GM18508 (cell line): Measurements from ENCODE around the gene RAB21.
"Not testable (repeated sequence)": the region's sequence is repeated elsewhere in the genome, so short reads cannot be mapped to it uniquely, and the experiment has no call there.

Source experiments
- ATAC-seq: cut with Tn5 transposase; IDR thresholded peaks from one replicate; pipeline ENCODE4 v1.9.1; 2021; ENCODE audit warnings: moderate number of reproducible peaks; ENCODE audit not compliant: insufficient read depth, unreplicated experiment

The RAB21 gene

DNA sequence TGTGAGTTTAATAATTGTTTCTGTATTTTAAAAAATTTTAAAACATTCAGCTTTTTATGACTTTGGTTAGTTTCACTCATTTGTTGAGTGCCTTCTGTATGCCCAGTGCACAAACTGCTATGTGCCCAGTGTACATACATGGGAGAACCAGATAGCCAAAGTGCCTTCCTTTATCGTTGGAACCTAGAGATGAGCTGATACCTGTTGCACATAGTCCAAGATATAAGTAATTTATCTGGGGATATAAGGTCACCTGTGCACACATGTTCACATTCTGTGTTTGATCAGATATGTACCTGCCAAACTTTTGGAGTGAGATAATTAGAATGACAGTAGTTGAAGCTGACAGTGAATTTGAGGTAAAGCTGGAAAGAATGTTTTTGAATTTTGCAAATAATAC lies 37.9 kb downstream of the RAB21 start:
- no peak for ATAC-seq

DNA sequence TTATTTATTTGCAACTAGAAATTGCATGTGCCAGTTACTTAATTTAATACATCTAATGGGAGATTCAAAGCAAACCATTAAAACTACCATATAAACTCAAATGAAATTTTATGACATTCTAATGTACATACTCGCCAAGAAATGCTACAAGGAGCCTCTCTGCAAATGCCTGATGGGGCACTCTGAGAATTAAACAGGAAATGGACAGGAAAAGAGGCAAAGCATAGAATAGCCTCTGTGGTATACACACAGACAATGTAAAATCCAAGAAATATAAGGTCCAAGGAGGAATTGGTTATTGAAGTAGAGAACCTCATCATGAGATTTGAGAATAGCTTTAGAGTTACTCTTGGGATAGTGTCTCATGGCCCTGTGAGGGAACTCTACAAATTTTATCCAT lies 41.2 kb downstream of the RAB21 start:
- no peak for ATAC-seq

DNA sequence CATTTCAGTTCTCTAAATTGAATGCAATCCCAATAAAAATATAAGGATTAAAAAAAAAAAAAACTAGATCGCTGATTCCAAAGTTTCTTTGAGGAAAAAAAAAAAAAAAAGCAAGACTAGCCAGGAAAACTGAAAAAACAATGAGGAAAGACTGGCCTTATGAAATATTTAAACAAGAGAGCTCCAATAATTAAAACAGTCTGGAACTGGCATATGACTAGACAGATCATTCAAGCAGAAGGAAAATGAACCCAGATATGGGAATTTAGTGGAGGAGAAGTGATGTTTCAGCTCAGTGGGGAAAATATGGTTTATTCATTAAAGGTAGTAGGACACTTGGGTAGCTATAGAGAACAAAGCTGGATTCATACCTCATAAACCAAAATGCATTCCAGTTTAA lies 42.9 kb downstream of the RAB21 start:
- no peak for ATAC-seq

DNA sequence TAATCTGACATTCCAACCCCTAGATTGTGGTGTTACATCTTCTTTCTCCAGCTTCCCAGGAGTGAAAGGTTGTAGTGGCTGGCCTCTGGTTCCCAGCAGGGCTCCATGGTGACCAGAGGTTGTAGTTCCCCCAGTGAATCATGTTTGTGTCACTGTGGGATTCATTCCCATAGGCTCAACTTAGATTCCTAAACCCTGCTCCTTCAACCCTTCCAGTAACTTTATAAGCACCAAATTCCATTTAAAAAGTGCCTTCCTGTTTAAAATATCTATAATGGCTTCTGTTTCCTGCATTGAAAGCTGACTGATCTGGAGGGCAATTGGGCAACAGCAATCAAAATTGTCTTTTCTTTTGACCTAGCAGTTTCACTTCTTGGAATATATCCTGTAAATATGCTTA lies 44.4 kb downstream of the RAB21 start:
- no peak for ATAC-seq

DNA sequence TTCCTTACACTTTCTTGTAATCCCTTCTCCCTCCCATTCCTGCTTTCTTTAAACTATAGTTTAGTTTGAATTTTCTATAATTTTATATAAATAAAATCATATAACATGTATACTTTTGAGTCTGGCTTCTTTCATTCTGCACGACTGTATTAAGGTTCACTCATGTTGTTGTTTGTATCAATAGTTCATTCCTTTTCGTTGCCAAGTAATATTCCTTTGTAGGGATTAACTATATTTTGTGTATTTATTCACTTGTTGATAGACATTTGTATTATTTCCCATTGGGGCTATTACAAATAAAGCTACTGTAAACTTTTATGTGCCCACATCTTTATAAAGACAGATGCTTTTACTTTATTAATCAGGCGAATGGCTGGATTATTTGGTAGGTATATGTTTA lies 45.5 kb downstream of the RAB21 start:
- no peak for ATAC-seq

DNA sequence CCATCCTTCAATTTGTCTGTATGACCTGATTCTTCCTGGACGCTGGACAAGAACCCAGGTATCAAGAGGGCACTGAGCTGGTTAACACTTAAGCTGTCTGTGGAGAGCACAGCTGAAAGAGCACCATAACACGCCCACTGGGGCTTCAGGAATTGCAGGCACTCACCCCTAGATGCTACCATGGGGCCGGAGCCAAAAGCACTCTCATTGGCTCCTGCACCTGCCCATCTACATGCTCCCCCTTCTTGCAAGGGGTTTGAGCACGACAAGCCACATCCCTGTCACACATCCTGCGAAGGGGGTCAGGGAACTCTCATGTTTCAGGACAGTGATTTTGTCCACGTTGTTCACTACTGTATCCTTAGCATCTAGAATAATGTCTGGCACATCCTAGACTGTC lies 49.8 kb downstream of the RAB21 start:
- no peak for ATAC-seq

DNA sequence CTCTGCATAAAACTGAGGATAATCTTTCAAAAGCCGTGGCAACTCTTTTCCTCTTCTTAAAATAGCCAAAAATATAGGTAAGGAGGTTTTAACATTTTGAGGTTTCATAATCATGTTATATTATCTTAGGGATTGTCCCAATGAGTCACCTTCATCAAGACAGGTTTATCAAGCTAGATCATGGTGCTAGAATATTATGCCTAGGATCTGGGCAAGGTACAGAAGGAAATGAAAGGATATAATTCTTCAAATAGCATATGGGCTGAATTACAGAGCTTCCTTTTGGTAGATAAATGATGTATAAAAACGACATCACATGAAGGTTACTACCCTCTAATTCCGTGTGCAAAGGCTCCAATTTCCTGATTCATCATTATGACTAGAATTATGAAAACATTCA lies 56.3 kb downstream of the RAB21 start:
- no peak for ATAC-seq

DNA sequence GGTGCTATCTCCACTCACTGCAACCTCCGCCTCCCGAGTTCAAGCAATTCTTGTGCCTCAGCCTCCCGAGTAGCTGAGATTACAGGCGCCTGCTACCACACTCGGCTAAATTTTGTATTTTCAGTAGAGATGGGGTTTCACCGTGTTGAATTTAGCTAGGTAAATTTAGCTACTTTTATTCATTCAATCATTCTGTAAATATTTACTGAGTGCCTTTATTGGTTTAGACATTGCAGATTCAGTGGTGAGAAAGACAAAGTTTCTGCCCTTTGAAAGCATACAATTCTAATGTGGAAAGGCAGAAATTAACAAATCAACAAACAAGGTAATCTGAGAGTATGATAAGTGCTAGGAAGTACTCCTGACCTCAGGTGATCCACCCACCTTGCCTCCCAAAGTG lies 60.6 kb downstream of the RAB21 start:
- not testable (repeated sequence) for ATAC-seq

DNA sequence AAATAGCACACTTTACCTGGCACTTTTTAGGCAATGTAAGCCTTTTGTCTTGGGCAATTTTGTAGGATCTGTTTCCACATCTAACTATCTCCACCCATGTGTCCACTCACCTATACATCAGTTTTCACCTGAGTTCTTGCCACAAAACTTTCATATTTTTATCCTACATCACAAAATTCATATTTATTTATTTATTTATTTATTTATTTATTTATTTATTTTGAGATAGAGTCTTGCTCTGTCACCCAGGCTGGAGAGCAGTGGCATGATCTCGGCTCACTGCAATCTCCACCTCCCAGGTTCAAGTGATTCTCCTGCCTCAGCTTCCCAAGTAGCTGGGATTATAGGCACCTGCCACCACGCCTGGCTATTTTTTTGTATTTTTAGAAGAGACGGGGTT lies 67.4 kb downstream of the RAB21 start:
- ATAC-seq, result not testable (repeated sequence)

DNA sequence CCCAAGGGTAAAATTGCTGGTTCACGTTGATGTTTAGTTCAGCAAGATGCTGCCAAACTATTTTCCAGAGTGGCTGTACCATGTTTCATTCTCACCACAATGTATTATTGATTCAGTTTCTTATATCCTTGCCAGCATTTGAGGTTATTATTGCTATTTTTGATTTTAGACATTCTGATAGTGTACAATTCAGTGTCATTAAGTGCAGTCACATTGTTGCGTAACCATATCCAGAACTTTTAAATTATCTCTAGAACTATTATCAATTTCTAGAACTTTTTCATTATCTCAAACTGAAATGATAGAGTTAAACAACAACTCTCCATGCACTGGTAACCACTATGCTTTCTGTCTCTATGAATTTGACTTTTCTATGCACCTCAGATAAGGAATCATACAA lies 74.2 kb downstream of the RAB21 start:
- no peak for ATAC-seq

DNA sequence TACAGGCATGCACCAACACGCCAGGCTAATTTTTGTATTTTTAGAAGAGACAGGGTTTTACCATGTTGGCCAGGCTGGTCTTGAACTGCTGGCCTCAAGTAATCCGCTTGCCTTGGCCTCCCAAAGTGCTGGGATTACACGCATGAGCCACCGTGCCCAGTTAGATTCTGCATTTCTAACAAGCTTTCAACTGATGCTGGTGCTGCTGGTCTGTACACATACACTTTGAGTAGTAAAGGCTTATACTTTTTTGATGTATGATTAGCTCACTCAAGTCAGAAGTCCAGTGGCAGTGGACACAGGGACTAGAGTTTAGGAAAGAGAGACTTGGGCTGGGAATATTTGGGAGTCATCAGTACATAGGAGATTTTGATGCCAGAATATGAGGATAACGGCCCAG lies 82.7 kb downstream of the RAB21 start:
- no peak for ATAC-seq

DNA sequence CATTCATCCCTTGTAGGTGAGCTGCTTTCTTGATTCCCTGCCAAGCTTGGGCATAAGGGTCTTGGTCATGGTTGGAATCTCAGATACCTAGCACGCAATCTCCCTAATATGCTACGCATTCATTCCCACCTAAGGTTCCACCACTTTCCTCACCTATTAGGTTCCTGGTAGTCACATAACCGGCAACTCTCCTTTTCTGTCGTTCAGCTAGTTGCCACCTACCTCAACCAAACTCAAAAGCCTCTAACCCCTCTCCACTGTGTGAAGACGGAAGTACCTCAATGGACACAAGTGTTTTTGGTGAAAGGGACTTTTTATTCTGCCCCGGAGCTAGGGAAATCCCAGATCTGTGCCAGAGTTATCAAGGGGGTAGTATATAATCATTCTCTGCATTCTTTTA lies 83.6 kb downstream of the RAB21 start:
- no peak for ATAC-seq

DNA sequence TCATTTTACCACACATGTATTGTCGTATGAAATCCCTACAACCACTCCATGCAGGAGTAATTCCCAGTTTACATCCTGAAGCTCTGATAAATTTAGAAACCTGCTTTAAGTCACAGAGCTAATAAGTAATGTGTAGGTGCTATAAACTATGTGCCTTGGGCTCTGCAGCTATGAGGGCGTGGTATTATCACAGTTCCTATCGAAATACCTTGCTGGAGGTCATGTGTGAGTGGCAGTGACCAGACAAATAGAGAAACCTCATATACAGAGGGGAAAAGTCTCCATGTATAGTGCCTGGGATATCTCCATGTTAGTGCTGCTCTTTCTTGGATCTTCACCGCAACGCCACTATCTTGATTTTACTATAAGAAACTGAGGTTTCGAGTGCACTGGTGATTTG lies 84.0 kb downstream of the RAB21 start:
- no peak for ATAC-seq

DNA sequence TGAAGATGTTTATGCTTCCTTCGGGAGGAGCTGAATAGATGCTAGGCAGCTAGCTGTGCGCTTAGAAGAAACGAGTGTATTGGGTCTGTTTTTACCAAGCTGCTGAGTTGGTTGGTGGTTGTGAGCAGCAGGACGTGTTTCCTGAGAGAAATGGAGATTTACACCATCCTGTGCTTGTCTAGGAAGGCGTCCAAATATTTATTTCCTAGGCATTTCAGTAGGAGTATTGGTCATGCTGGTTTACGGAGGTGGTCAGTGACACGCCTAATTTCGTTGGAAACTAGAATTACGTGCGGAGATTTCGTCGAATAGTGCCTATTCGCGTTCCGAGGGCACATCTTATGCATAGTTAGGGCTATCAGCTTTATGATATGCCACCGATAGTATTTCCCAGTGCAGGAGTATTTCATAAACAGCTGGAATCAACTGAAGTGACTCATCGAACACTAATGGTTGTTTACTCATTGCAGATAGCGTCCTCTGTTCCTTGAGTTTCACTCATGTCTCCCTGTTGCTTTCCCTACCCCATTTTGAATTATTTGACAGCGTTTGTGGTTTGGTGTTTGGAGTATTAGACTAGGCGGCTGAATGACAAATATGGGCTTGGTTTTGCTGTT lies 85.7 kb downstream of the RAB21 start:
- peak; percentile 12 for ATAC-seq

DNA sequence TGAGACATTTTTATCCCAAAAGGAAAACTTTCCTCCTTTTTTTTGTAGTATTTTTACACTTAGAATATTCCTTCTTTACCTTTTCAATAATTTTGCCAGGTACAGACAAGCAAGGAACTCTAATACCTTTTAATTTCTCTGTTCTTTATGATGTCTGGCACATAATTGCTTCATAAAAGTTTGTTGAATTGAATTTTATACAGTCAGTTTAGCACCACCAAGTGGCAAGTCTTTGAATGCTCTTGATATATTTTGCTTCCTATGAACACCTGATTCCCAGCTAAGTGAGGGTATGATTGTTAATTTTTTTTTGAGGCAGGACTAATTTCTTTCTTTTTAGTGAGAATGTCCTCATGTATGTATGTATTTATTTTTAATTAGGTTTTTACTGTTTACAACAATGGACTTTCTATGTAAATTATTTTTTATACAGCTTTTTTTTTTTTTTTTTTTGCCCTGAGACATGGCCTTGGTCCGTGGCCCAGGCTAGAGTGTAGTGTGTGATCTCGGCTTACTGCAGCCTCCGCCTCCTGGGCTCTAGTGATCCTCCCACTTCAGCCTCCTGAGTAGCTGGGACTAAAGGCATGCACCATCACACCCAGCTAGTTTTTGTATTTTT lies 91.8 kb downstream of the RAB21 start:
- ATAC-seq, result no peak

DNA sequence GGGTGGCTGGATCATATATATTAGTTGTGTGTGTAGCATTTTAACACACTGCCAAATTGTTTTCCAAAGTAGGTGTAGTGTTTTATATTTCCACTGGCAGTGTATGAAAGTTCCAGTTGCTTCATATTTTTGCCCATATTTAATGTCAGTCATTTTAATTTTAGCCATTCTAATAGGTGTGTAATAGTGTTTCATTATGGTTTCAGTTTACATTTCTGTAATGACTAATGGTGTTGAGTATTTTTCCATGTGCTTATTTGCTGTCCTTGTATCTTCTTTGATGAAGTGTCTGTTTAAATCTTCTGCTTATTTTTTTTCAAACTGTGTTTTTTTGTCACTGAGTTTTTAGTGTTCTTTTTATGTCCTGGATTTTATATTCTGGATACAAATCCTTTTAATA lies 93.5 kb downstream of the RAB21 start:
- peak; percentile 51 for ATAC-seq

DNA sequence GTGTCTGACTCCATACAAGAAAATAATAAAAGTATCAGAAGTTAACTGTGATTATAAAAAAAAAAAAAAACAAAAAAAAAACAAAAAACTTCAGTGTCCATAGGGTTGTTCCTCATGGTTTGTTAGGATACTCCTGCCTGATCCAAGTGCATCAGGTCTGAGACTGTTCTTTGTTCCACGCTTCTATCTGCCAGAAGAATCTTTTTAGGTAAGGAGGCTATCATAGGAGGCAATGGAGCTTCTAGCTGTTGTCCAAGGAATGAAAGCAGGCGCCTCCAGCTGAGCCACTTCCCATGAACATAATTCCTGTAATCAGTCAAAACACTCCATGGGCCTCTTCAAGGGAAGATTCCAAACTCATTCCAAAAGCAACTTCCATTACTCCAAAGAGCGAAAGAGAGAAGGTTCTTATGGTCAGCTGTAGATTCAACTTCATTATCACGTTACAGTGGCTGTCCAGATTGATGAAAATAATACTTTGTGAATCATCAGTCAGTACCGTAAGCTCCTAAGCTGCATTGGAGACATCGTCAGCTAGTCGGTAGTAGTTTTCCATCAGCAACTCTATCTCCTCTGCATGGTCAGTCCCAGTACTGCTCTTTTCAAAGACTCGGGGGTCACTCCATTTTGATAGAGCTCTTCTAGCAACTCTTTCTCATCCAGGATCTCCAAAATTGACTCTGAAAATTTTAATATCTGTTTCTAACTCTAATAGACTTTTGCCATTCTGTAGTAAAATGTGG lies 94.6 kb downstream of the RAB21 start:
- ATAC-seq, result no peak
